Peyer's patch (tissue), 4 donors: ENCODE data around the gene DAND5. TPM values are rescaled to one million over a fixed set of nuclear protein-coding genes. Genes with fewer than 3 reads are reported as not detected.

Experiments used
- DNase-seq, 3 donors: peaks; one replicate each; pipeline ENCODE4 v3.0.0-alpha.2; 2017 to 2019
- H3K27ac ChIP-seq, 4 donors: fragments of 200-600 bp; sonication (generic); one replicate each; pipeline ENCODE4 v1.5.1; 2016 to 2019
- H3K27me3 ChIP-seq, 2 donors: fragments of 200-600 bp; sonication (generic); one replicate each; pipeline ENCODE4 v1.5.1; 2019
- H3K36me3 ChIP-seq, 3 donors: fragments of 200-600 bp; sonication (generic); one replicate each; pipeline ENCODE4 v1.5.1; 2016 to 2019
- H3K4me1 ChIP-seq, 4 donors: fragments of 200-600 bp; sonication (generic); one replicate each; pipeline ENCODE4 v1.5.1; 2016 to 2019
- H3K4me3 ChIP-seq, 4 donors: fragments of 200-600 bp; sonication (generic); 1 replicate in 3 of 4; 2 replicates in 1 of 4; pipeline ENCODE4 v1.5.1; 2016 to 2019; ENCODE audit warnings: mild to moderate bottlenecking in 1 of 4
- H3K9me3 ChIP-seq, 4 donors: fragments of 200-600 bp; sonication (generic); one replicate each; pipeline ENCODE4 v1.5.1; 2016 to 2019; ENCODE audit warnings: mild to moderate bottlenecking in 1 of 4
- CTCF ChIP-seq, 6 experiments: fragments of 450-650 bp in 4 of 6; fragments of 200-600 bp in 2 of 6; sonication (generic) in 1 of 6; IDR thresholded peaks; one replicate each; pipeline ENCODE4 v1.5.1; 2017 to 2019; ENCODE audit warnings: antibody characterized with exemption in 6 of 6, mild to moderate bottlenecking in 3 of 6, moderate library complexity in 1 of 6
- POLR2A ChIP-seq, 2 donors: fragments of 450-650 bp; IDR thresholded peaks; one replicate each; pipeline ENCODE4 v1.5.1; 2017; ENCODE audit warnings: antibody characterized with exemption in 2 of 2, mild to moderate bottlenecking in 2 of 2, moderate library complexity in 2 of 2
- total RNA-seq, 4 donors: library from RNA; depleted of rRNA; stranded (reverse); fragments of >200 nt; gene quantifications; one replicate each; pipeline ENCODE4 v1.1.0, GENCODE V29; 2016

The DAND5 gene
- total RNA-seq, 4 donors from 2014 or later = 2.1 TPM; not detected in 3

- DNase-seq = peak in 1 of 3 donors; percentile 69
- TF ChIP-seq CTCF (IDR thresholded peaks at IDR 0.05) = no peak
- no peak for TF ChIP-seq POLR2A (IDR thresholded peaks at IDR 0.05)
- peak overlapping the region in 1 of 4 donors; percentile 16 for H3K27ac ChIP-seq
- H3K27me3 ChIP-seq = no peaks in the 10 kb centered on the region
- no peak overlapping the region for H3K4me3 ChIP-seq
- peaks cover 0 to 52% (median 0%) of the 10 kb centered on the region in 4 donors for H3K4me1 ChIP-seq
- peaks cover 0 to 3% (median 0%) of the 10 kb centered on the region in 4 donors for H3K9me3 ChIP-seq
- H3K36me3 ChIP-seq = no peaks in the 10 kb centered on the region
Measured at GRCh38 chr19:13004273-13004672, 34.9 kb downstream of the DAND5 start.

DNA sequence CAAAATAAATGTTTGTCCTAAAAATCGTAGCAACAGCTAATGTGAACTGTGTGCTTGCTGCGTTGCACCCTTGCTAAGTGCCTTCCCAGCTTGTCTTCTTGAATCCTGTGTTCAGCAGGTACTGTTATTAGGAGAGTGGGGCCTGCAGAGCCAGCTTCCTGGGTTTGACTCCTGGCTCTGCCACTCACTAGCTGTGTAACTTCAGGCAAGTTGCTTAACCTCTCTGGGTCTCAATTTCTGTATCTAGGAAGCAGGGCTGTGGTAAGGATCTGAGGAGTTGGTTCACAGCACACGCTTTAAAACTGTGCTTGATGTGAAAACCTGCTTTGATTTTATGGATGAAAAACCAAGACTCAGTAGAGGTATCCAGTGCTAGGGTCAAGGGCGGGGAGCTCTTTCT, 35.9 kb downstream of the DAND5 start:
- no peak overlapping the region for H3K4me3 ChIP-seq
- peaks cover 0 to 61% (median 0%) of the 10 kb centered on the region in 4 donors for H3K4me1 ChIP-seq
- peaks cover 0 to 3% (median 0%) of the 10 kb centered on the region in 4 donors for H3K9me3 ChIP-seq
- TF ChIP-seq CTCF (IDR thresholded peaks at IDR 0.05) (no peak), POLR2A (IDR thresholded peaks at IDR 0.05) (no peak)
- no peaks in the 10 kb centered on the region for H3K36me3 ChIP-seq
- H3K27me3 ChIP-seq = no peaks in the 10 kb centered on the region
- DNase-seq = no peak
- H3K27ac ChIP-seq = peak overlapping the region in 1 of 4 donors; percentile 16

GRCh38 chr19:13005861-13006370, 36.5 kb downstream of the DAND5 start:
- Histone ChIP-seq H3K27ac (peak overlapping the region in 1 of 4 donors; percentile 64), H3K4me1 (peaks cover 0 to 65% (median 0%) of the 10 kb centered on the region in 4 donors), H3K9me3 (peaks cover 0 to 3% (median 0%) of the 10 kb centered on the region in 4 donors), H3K4me3 (no peak overlapping the region), H3K36me3 (no peaks in the 10 kb centered on the region), H3K27me3 (no peaks in the 10 kb centered on the region)
- no peak for DNase-seq
- TF ChIP-seq POLR2A (IDR thresholded peaks at IDR 0.05) = no peak
- no peak for TF ChIP-seq CTCF (IDR thresholded peaks at IDR 0.05)

DNA sequence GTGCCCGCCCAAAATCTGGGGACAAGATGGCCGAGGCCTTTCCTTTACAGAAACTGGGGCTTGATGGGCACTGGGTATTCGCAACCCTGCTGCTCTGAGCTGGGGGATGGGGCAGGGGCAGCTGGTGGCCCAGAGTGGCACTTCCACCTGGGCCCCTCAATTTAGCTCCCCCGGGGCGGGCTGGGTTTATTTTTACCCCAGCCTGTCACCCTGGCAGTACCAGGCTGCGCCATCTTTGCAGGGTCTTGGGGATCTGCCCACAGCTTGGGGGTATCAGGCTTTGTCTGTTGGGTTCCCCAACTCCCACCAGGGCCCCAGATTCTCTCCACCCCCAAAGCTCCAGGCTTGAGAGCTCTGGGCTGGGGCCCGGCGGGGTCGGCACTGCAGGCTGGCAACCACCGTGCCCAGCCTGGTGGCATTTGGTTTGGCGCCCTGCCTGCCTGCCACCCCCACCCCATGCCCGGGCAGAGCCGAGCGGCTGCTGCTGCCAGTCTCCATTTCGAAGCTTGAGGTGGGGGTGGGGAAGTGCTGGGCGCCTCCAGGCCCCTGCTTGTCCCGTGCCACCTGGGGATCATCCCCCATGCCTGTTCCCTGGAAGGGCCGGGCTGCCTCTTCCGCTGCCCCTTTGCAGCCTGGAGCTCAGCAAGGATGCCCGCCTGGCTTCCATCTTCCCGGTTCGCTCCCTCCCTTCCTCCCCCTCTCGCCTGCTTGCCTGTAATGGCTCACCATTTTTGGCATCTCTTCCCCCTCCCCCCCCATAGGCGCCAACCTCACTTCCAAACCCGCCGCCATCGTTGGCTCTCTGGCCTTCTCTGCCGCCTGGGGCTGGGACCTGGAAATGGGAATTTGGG, 37.3 kb downstream of the DAND5 start:
- Histone ChIP-seq H3K27ac (peak overlapping the region in 1 of 4 donors; percentile 64), H3K36me3 (no peaks in the 10 kb centered on the region), H3K27me3 (no peaks in the 10 kb centered on the region), H3K4me3 (no peak overlapping the region), H3K4me1 (peaks cover 0 to 72% (median 0%) of the 10 kb centered on the region in 4 donors), H3K9me3 (peaks cover 0 to 3% (median 0%) of the 10 kb centered on the region in 4 donors)
- DNase-seq = no peak
- TF ChIP-seq CTCF (IDR thresholded peaks at IDR 0.05) = no peak
- no peak for TF ChIP-seq POLR2A (IDR thresholded peaks at IDR 0.05)

DNA sequence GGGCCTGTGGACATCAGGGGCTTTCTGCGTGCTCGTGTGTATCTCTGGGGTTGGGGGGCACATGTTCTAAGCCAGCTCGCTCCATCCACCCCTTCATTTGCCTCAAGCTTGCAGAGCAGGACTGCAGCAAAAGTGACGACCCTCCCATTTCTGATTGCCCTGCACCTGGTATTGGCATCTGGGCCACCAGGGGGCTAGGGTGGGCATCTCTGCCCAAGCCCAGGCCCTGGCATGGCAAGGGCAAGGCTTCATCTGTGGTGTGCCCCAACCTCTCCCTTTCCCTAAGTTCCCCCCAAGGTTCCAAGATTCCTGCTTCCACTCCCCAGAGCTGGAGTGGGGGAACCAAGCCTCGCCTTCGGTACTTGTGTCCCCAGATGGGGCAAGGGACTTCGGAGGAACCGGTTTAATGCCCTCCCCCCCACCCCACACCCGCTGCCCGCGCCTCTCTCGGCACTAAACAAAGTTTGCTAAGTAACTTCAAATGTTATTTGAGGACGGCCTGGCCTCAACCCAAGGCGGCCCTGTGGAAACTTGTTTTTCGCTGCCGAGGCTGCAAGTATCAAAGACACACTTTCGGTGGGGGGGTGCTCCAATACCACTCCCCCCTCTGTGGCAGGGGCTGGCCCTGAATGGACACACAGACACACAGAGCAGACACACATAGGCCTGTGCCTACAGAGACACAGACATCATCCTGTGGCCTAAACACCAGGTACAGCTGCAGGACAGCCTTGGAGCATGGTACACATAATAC, 38.1 kb downstream of the DAND5 start:
- no peaks in the 10 kb centered on the region for H3K27me3 ChIP-seq
- TF ChIP-seq POLR2A (IDR thresholded peaks at IDR 0.05) (no peak), CTCF (IDR thresholded peaks at IDR 0.05) (no peak)
- no peak overlapping the region for H3K4me3 ChIP-seq
- no peak for DNase-seq
- peak overlapping the region in 1 of 4 donors; percentile 64 for H3K27ac ChIP-seq
- H3K4me1 ChIP-seq = peaks cover 0 to 77% (median under 1%) of the 10 kb centered on the region in 4 donors
- H3K9me3 ChIP-seq = peaks cover 0 to 3% (median 0%) of the 10 kb centered on the region in 4 donors
- H3K36me3 ChIP-seq = no peaks in the 10 kb centered on the region
